Measurements from ENCODE around the gene MYCN.

The MYCN gene

DNA sequence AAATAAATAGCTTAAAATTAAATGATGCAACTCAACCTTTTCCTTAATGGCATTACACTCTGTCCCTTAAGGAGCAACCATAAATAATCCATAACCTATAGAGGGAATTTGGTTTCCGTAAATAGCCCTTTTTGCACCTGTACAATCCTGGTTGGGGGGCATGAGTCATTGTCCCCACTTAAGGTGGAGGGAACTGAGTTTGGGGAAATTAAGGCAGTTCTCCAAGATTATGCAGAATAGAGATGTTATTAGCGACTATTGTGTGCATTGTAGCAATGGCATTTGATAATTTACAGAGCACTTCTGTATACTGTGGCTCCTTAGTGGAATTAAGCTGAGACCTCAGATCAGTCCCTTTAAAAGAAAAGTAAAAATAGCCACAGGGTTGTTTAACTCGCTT is 6.6 kb downstream of the MYCN start:
- no peak overlapping the region for H3K4me2 ChIP-seq (ENCODE audit: low read length)
- H3K4me1 ChIP-seq = peaks cover 2% of the 10 kb centered on the region
- no peak for TF ChIP-seq CTCF (IDR thresholded peaks at IDR 0.05)
- no peak overlapping the region for H3K27ac ChIP-seq
- no peak overlapping the region for H3K4me3 ChIP-seq (ENCODE audit: low read depth, low read length)
- no peak overlapping the region for H2AFZ ChIP-seq
- no peaks in the 10 kb centered on the region for H3K36me3 ChIP-seq (ENCODE audit: control insufficient read depth, insufficient read depth, low read length)
- no peaks in the 10 kb centered on the region for H3K79me2 ChIP-seq
- H3K27me3 ChIP-seq (ENCODE audit: control insufficient read depth, insufficient read depth, low read length) = peaks cover 2% of the 10 kb centered on the region
- no peaks in the 10 kb centered on the region for H3K9me3 ChIP-seq (ENCODE audit: control insufficient read depth, low read length)
- H3K9ac ChIP-seq = no peak overlapping the region

GRCh38 chr2:15947431-15947830 is 7.1 kb downstream of the MYCN start:
- no peaks in the 10 kb centered on the region for H3K4me1 ChIP-seq
- TF ChIP-seq CTCF (IDR thresholded peaks at IDR 0.05) = no peak
- no peak overlapping the region for H2AFZ ChIP-seq
- no peak overlapping the region for H3K4me3 ChIP-seq (ENCODE audit: low read depth, low read length)
- H3K9ac ChIP-seq = no peak overlapping the region
- H3K9me3 ChIP-seq (ENCODE audit: control insufficient read depth, low read length) = no peaks in the 10 kb centered on the region
- no peak overlapping the region for H3K4me2 ChIP-seq (ENCODE audit: low read length)
- no peaks in the 10 kb centered on the region for H3K36me3 ChIP-seq (ENCODE audit: control insufficient read depth, insufficient read depth, low read length)
- H3K27ac ChIP-seq = no peak overlapping the region
- H3K79me2 ChIP-seq = no peaks in the 10 kb centered on the region
- no peaks in the 10 kb centered on the region for H3K27me3 ChIP-seq (ENCODE audit: control insufficient read depth, insufficient read depth, low read length)

GRCh38 chr2:15948704-15948957 is 8.3 kb downstream of the MYCN start:
- Histone ChIP-seq H3K4me3 (ENCODE audit: low read depth, low read length) (no peak overlapping the region), H3K27me3 (ENCODE audit: control insufficient read depth, insufficient read depth, low read length) (no peaks in the 10 kb centered on the region), H3K36me3 (ENCODE audit: control insufficient read depth, insufficient read depth, low read length) (no peaks in the 10 kb centered on the region), H2AFZ (no peak overlapping the region), H3K4me2 (ENCODE audit: low read length) (no peak overlapping the region), H3K9ac (no peak overlapping the region), H3K9me3 (ENCODE audit: control insufficient read depth, low read length) (no peaks in the 10 kb centered on the region), H3K79me2 (no peaks in the 10 kb centered on the region), H3K4me1 (no peaks in the 10 kb centered on the region), H3K27ac (no peak overlapping the region)
- TF ChIP-seq CTCF (IDR thresholded peaks at IDR 0.05) = no peak

- Histone ChIP-seq H3K27me3 (ENCODE audit: control insufficient read depth, insufficient read depth, low read length) (no peaks in the 10 kb centered on the region), H3K79me2 (no peaks in the 10 kb centered on the region), H3K4me1 (no peaks in the 10 kb centered on the region), H3K27ac (no peak overlapping the region), H3K4me3 (ENCODE audit: low read depth, low read length) (no peak overlapping the region), H2AFZ (no peak overlapping the region), H3K9me3 (ENCODE audit: control insufficient read depth, low read length) (no peaks in the 10 kb centered on the region), H3K36me3 (ENCODE audit: control insufficient read depth, insufficient read depth, low read length) (no peaks in the 10 kb centered on the region), H3K4me2 (ENCODE audit: low read length) (no peak overlapping the region), H3K9ac (no peak overlapping the region)
- TF ChIP-seq CTCF (IDR thresholded peaks at IDR 0.05) = no peak
Measured at GRCh38 chr2:15949126-15949525, 8.8 kb downstream of the MYCN start.

DNA sequence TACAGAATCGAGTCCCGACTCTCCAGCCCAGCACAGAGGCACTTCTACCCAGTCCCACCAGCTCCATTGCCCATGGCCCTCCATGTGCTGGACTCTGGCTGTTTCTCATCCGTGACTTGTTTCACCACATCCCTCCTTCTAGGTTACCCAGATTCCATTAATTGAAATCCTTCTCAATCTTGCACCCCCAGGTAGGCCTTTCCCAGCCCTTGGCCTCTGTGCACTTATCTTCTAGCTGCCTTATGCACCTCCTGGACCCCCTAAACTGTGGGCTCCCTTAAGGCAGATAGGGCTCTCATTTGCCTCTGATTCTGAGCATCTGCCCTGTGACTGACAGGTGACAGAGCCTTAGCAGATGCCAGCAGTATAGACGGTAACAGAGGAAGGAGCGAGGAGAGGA is 9.2 kb downstream of the MYCN start:
- no peaks in the 10 kb centered on the region for H3K36me3 ChIP-seq (ENCODE audit: control insufficient read depth, insufficient read depth, low read length)
- no peaks in the 10 kb centered on the region for H3K9me3 ChIP-seq (ENCODE audit: control insufficient read depth, low read length)
- no peak overlapping the region for H3K9ac ChIP-seq
- TF ChIP-seq CTCF (IDR thresholded peaks at IDR 0.05) = no peak
- H3K27ac ChIP-seq = no peak overlapping the region
- H3K4me3 ChIP-seq (ENCODE audit: low read depth, low read length) = no peak overlapping the region
- no peaks in the 10 kb centered on the region for H3K27me3 ChIP-seq (ENCODE audit: control insufficient read depth, insufficient read depth, low read length)
- H2AFZ ChIP-seq = no peak overlapping the region
- no peak overlapping the region for H3K4me2 ChIP-seq (ENCODE audit: low read length)
- no peaks in the 10 kb centered on the region for H3K4me1 ChIP-seq
- no peaks in the 10 kb centered on the region for H3K79me2 ChIP-seq

Measured in parathyroid adenoma (tissue), 2 donors.